ENCODE measurements around the gene MRPS23.
A peak's percentile ranks its signal among the peaks of the same experiment; 100 is the strongest.

The MRPS23 gene

GRCh38 chr17:57871863-57872262, 22.0 kb upstream of the MRPS23 start:
- no peak overlapping the region for H3K4me3 Mint-ChIP-seq
- H3K27ac Mint-ChIP-seq = no peak overlapping the region
- no peak for ATAC-seq
- H3K9me3 Mint-ChIP-seq = no peaks in the 10 kb centered on the region
- peaks cover 47% of the 10 kb centered on the region for H3K4me1 Mint-ChIP-seq
- no peak for DNase-seq
- peaks cover 64% of the 10 kb centered on the region for H3K27me3 Mint-ChIP-seq

- Mint-ChIP-seq H3K4me3 (no peak overlapping the region), H3K27me3 (peaks cover 59% of the 10 kb centered on the region), H3K27ac (no peak overlapping the region), H3K9me3 (no peaks in the 10 kb centered on the region), H3K4me1 (peaks cover 45% of the 10 kb centered on the region)
- DNase-seq (no peak), ATAC-seq (no peak)
These were observed 21.3 kb upstream of the MRPS23 start for GRCh38 chr17:57871155-57871554.

- Mint-ChIP-seq H3K27me3 (peaks cover 50% of the 10 kb centered on the region), H3K4me1 (peaks cover 41% of the 10 kb centered on the region), H3K27ac (no peak overlapping the region), H3K4me3 (no peak overlapping the region), H3K9me3 (no peaks in the 10 kb centered on the region)
- ATAC-seq (no peak), DNase-seq (no peak)
These were observed 20.4 kb upstream of the MRPS23 start for GRCh38 chr17:57870283-57870635.

GRCh38 chr17:57869617-57870282, 19.9 kb upstream of the MRPS23 start:
- H3K9me3 Mint-ChIP-seq = no peaks in the 10 kb centered on the region
- no peak for DNase-seq
- peaks cover 36% of the 10 kb centered on the region for H3K4me1 Mint-ChIP-seq
- H3K27ac Mint-ChIP-seq = no peak overlapping the region
- H3K27me3 Mint-ChIP-seq = peaks cover 46% of the 10 kb centered on the region
- no peak overlapping the region for H3K4me3 Mint-ChIP-seq
- ATAC-seq = no peak

- Mint-ChIP-seq H3K27me3 (peaks cover 46% of the 10 kb centered on the region), H3K27ac (no peak overlapping the region), H3K4me1 (peaks cover 29% of the 10 kb centered on the region), H3K4me3 (no peak overlapping the region), H3K9me3 (no peaks in the 10 kb centered on the region)
- DNase-seq (no peak), ATAC-seq (no peak)
These were observed 19.2 kb upstream of the MRPS23 start for GRCh38 chr17:57868910-57869616.

- peak overlapping the region; percentile 91 to 95 for H3K27ac Mint-ChIP-seq
- peaks cover 41% of the 10 kb centered on the region for H3K27me3 Mint-ChIP-seq
- H3K9me3 Mint-ChIP-seq = no peaks in the 10 kb centered on the region
- peaks cover 21% of the 10 kb centered on the region for H3K4me1 Mint-ChIP-seq
- peak; percentile 34 to 48 for DNase-seq
- peak overlapping the region; percentile 31 to 54 for H3K4me3 Mint-ChIP-seq
- peak; percentile 80 for ATAC-seq
These were observed 18.4 kb upstream of the MRPS23 start for GRCh38 chr17:57868007-57868909.

- H3K4me3 Mint-ChIP-seq = no peak overlapping the region
- peaks cover 41% of the 10 kb centered on the region for H3K27me3 Mint-ChIP-seq
- H3K4me1 Mint-ChIP-seq = peaks cover 17% of the 10 kb centered on the region
- no peaks in the 10 kb centered on the region for H3K9me3 Mint-ChIP-seq
- DNase-seq (no peak), ATAC-seq (no peak)
- peak overlapping the region in 1 of 2 donors; percentile 95 for H3K27ac Mint-ChIP-seq
These were observed 17.3 kb upstream of the MRPS23 start for GRCh38 chr17:57867126-57867525.

GRCh38 chr17:57866723-57867122, 16.9 kb upstream of the MRPS23 start:
- ATAC-seq = no peak
- Mint-ChIP-seq H3K4me1 (peaks cover 17% of the 10 kb centered on the region), H3K4me3 (no peak overlapping the region), H3K9me3 (no peaks in the 10 kb centered on the region), H3K27me3 (peaks cover 39% of the 10 kb centered on the region), H3K27ac (no peak overlapping the region)
- DNase-seq = no peak

GRCh38 chr17:57866319-57866718, 16.5 kb upstream of the MRPS23 start:
- Mint-ChIP-seq H3K4me1 (peaks cover 19% of the 10 kb centered on the region), H3K4me3 (no peak overlapping the region), H3K27ac (no peak overlapping the region), H3K27me3 (peaks cover 38% of the 10 kb centered on the region), H3K9me3 (no peaks in the 10 kb centered on the region)
- DNase-seq (no peak), ATAC-seq (no peak)

- ATAC-seq (no peak), DNase-seq (no peak)
- peaks cover 28% of the 10 kb centered on the region for H3K4me1 Mint-ChIP-seq
- H3K9me3 Mint-ChIP-seq = no peaks in the 10 kb centered on the region
- no peak overlapping the region for H3K4me3 Mint-ChIP-seq
- peaks cover 39% of the 10 kb centered on the region for H3K27me3 Mint-ChIP-seq
- H3K27ac Mint-ChIP-seq = no peak overlapping the region
These were observed 14.4 kb upstream of the MRPS23 start for GRCh38 chr17:57864273-57864672.

- no peak overlapping the region for H3K4me3 Mint-ChIP-seq
- H3K27me3 Mint-ChIP-seq = peaks cover 52% of the 10 kb centered on the region
- ATAC-seq = no peak
- peaks cover 18% of the 10 kb centered on the region for H3K4me1 Mint-ChIP-seq
- H3K9me3 Mint-ChIP-seq = no peaks in the 10 kb centered on the region
- DNase-seq = no peak
- no peak overlapping the region for H3K27ac Mint-ChIP-seq
These were observed 13.1 kb upstream of the MRPS23 start for GRCh38 chr17:57862694-57863667.

GRCh38 chr17:57861790-57862693, 12.2 kb upstream of the MRPS23 start:
- H3K4me1 Mint-ChIP-seq = peaks cover 11% of the 10 kb centered on the region
- no peaks in the 10 kb centered on the region for H3K9me3 Mint-ChIP-seq
- H3K27ac Mint-ChIP-seq = no peak overlapping the region
- peaks cover 52% of the 10 kb centered on the region for H3K27me3 Mint-ChIP-seq
- ATAC-seq = peak; percentile 19
- DNase-seq = no peak
- H3K4me3 Mint-ChIP-seq = peak overlapping the region; percentile 50 to 83

GRCh38 chr17:57861000-57861789, 11.4 kb upstream of the MRPS23 start:
- no peaks in the 10 kb centered on the region for H3K9me3 Mint-ChIP-seq
- peaks cover 11% of the 10 kb centered on the region for H3K4me1 Mint-ChIP-seq
- H3K4me3 Mint-ChIP-seq = peak overlapping the region; percentile 82 to 83
- peak; percentile 69 for ATAC-seq
- peaks cover 52% of the 10 kb centered on the region for H3K27me3 Mint-ChIP-seq
- H3K27ac Mint-ChIP-seq = no peak overlapping the region
- peak in 1 of 2 donors; percentile 34 for DNase-seq

All from stimulated activated naive CD8-positive, alpha-beta T cell treated with anti-CD3 and anti-CD28 coated beads, Interleukin-15, amount 100 ng/mL, for 72 hours (primary cell).